ENCODE results near the gene HCK. TPM values are rescaled to one million over a fixed set of nuclear protein-coding genes. Genes with fewer than 3 reads are reported as not detected.

Gene HCK
- total and polyA plus RNA-seq, 9 of the 15 experiments (the other 6 are each of a cell fraction or from before 2014, with no cell fraction given) = 0.09 to 0.51 (median 0.27) TPM; not detected in 6

DNA sequence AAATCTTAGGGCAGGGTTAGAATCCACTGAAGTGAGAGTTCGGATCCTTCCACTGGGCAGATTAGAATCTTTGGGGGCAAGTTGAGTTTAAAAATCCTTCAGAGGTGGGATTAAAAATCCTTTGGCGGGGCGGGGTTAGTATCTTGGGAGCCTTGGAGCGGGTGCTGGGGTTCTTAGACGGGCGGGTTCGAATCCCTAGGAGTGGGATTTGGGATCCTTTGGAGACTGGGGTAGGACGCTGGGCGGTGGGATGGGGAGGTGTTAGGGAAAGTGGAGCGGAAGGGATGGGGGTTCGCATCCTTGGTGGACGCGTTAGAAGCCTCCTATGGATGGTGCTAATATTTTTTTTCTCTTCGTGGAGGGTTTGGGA lies 337 bp upstream of the HCK start (continued):
- TF ChIP-seq, protein P1, sequence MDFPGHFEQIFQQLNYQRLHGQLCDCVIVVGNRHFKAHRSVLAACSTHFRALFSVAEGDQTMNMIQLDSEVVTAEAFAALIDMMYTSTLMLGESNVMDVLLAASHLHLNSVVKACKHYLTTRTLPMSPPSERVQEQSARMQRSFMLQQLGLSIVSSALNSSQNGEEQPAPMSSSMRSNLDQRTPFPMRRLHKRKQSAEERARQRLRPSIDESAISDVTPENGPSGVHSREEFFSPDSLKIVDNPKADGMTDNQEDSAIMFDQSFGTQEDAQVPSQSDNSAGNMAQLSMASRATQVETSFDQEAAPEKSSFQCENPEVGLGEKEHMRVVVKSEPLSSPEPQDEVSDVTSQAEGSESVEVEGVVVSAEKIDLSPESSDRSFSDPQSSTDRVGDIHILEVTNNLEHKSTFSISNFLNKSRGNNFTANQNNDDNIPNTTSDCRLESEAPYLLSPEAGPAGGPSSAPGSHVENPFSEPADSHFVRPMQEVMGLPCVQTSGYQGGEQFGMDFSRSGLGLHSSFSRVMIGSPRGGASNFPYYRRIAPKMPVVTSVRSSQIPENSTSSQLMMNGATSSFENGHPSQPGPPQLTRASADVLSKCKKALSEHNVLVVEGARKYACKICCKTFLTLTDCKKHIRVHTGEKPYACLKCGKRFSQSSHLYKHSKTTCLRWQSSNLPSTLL (IDR thresholded peaks at IDR 0.05) = no peak
- TF ChIP-seq BDP1 (IDR thresholded peaks at IDR 0.05; ENCODE audit: insufficient read depth, insufficient read length) (no peak), SRSF3 (IDR thresholded peaks at IDR 0.05; ENCODE audit: insufficient read depth, low read length) (no peak)

DNA sequence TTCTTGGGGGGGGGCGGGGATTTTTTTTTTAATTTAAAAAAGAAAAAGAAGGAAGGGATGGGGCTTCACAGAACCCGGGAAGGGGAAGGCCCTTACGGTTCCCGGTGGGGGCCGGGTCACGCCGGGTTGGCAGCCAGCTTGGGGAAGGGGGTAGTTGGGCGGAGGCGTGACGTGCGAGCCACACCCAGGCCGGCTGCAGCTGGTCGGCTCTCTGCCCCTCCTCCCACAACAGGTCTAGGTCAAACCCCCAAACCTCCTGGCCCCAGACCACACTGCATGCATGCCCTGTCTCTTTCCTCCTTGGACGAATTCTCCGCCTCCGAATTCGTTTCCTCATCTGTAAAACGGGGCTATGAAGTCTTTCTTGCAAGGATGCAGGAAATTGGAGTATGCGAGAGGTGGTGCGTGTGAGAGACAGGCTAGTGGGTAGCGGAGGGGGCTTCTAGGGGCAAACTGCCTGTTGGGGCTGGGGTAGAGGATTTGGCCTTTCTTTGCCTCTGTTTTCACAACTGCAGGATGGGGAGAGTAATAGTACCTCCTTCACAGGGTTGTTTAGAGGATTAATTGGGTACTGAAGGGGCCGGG lies 828 bp downstream of the HCK start:
- no TSS peak for BruUV-seq (replicated peaks)
- no peak overlapping the region for H3K4me2 ChIP-seq (ENCODE audit: insufficient read depth, low read length)
- POLR2A ChIA-PET = interaction anchor here (1.1 kb wide), 1 partner anchor 12 kb away, joined by 3 read pairs; no protein-coding TSS in a partner anchor

More for the DNA sequence above, 828 bp downstream of the HCK start:
- TF ChIP-seq ZNF121 (CRISPR knock-in tag; conservative IDR thresholded peaks at IDR 0.05) = no peak
- TF ChIP-seq, protein P2, sequence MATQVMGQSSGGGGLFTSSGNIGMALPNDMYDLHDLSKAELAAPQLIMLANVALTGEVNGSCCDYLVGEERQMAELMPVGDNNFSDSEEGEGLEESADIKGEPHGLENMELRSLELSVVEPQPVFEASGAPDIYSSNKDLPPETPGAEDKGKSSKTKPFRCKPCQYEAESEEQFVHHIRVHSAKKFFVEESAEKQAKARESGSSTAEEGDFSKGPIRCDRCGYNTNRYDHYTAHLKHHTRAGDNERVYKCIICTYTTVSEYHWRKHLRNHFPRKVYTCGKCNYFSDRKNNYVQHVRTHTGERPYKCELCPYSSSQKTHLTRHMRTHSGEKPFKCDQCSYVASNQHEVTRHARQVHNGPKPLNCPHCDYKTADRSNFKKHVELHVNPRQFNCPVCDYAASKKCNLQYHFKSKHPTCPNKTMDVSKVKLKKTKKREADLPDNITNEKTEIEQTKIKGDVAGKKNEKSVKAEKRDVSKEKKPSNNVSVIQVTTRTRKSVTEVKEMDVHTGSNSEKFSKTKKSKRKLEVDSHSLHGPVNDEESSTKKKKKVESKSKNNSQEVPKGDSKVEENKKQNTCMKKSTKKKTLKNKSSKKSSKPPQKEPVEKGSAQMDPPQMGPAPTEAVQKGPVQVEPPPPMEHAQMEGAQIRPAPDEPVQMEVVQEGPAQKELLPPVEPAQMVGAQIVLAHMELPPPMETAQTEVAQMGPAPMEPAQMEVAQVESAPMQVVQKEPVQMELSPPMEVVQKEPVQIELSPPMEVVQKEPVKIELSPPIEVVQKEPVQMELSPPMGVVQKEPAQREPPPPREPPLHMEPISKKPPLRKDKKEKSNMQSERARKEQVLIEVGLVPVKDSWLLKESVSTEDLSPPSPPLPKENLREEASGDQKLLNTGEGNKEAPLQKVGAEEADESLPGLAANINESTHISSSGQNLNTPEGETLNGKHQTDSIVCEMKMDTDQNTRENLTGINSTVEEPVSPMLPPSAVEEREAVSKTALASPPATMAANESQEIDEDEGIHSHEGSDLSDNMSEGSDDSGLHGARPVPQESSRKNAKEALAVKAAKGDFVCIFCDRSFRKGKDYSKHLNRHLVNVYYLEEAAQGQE (IDR thresholded peaks at IDR 0.05; ENCODE audit: borderline replicate concordance) = peak; percentile 21; the same call in 1 of the 2 replicates
- TF ChIP-seq, protein P2 (CRISPR knock-in tag; IDR thresholded peaks at IDR 0.05; ENCODE audit: low read depth) = no peak
- Histone ChIP-seq H3K36me3 (ENCODE audit: control insufficient read depth, insufficient read depth, low read length) (no peaks in the 10 kb centered on the region), H3K27ac (ENCODE audit: extremely low read depth, low read depth, low read length) (no peak overlapping the region), H3K27me3 (ENCODE audit: control insufficient read depth in 2 of 2, insufficient read depth in 2 of 2, low read length in 2 of 2) (peaks cover 49 to 70% of the 10 kb centered on the region in 2 experiments), H3K79me2 (ENCODE audit: control insufficient read depth, insufficient read depth, low read length) (no peaks in the 10 kb centered on the region), H2AFZ (ENCODE audit: low read depth, low read length) (no peak overlapping the region), H3K9ac (ENCODE audit: insufficient read depth in 1 of 2, low read depth in 2 of 2, low read length in 2 of 2) (no peak overlapping the region), H3K4me3 (no peak overlapping the region), H3K9me1 (ENCODE audit: control insufficient read depth, insufficient read depth, low read length) (no peaks in the 10 kb centered on the region), H4K20me1 (replicated peaks; ENCODE audit: control insufficient read depth, insufficient read depth, low read length) (no peaks in the 10 kb centered on the region), H3K9me3 (replicated peaks; ENCODE audit: control insufficient read depth, insufficient read depth, low read depth, low read length) (no peaks in the 10 kb centered on the region), H3K4me1 (replicated peaks in 1 of 2; ENCODE audit: control insufficient read depth in 2 of 2, insufficient read depth in 2 of 2, low read length in 2 of 2) (peaks cover 0 to 15% of the 10 kb centered on the region in 2 experiments; a peak in 2 of 5 replicates)
- in situ Hi-C loops (cut with MboI) (no loop called here), intact Hi-C loops (cut with micrococcal nuclease) (no loop called here)
- DNase-seq (ENCODE audit: extremely low read depth in 1 of 4, low spot score in 3 of 4) (no peak), ATAC-seq (no peak; the same call in 2 of the 3 replicates), FAIRE-seq (no peak)
- CTCF ChIA-PET (ENCODE audit: low intra/inter-chr PET ratio) = no interaction called here
- 23% methylated on average over 18 of the region's 22 CpGs for WGBS (ENCODE audit: insufficient coverage, low coverage, missing lambda C conversion rate)

Data from K562 (cell line).